ENCODE results near the gene TRPM3.

TRPM3 gene

DNA sequence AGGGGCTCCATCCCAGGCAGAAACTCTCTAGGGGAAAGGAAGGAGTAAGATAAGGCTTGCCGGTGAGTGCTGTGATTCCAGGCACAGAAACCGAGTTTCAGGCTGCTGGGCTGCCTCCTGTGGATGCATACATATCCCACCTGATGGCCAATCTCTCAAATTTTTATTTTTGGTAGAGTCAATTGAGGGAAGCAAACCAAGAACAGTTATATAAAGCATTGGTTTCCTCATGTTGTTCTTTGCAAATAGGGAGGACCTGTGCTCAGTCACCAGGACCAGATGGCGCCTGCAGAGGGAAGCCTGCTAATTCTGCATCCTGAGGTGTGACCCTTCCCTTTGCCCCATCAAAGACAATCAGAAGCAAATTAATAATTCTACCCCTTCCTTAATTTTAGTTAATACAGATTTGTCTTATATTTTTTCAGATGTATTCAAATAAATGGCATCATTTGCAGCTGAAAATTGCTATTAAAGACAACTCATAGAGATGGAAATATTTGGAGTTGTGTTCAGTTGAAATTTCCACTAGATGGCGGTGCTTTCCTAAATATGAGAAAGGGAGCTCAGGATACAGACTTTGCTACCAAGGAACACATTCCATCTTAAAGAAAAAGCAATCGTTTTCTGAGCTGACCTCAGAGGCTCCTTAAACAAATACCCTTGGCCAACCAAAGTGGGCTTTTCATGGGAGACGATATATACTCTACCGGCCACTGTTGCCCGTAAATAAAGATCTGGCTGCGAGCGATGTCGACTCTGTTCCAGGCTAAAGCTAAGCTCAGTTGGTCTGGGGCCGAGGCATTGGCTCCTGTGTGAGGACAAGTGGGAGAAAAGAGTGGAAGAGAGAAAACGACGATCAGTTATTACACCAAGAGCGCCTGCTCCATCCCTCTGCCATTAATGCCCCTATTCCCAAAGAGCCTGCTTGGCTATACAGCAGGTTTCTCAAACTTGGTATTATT, 481.3 kb downstream of the TRPM3 start:
- peak; percentile 66 for DNase-seq

DNA sequence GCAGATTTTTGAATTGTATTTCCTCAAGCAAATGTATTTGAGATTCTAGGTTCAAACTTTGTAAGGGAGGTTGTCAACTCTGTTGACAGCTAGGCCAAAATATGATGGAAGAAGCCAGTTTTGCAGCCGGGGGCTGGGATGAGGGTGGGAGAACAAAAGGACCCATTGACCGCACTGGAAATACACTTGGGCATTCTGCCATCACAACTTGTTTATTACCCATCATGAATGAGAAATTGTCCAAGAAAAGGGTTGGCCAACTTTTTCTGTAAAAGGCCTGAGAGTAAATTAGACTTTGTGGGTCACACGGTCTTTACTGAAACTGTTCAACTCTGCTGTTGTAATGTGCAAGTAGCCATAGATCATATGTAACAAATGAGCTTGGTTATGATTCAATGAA, 485.6 kb downstream of the TRPM3 start:
- peak; percentile 9 for DNase-seq

DNA sequence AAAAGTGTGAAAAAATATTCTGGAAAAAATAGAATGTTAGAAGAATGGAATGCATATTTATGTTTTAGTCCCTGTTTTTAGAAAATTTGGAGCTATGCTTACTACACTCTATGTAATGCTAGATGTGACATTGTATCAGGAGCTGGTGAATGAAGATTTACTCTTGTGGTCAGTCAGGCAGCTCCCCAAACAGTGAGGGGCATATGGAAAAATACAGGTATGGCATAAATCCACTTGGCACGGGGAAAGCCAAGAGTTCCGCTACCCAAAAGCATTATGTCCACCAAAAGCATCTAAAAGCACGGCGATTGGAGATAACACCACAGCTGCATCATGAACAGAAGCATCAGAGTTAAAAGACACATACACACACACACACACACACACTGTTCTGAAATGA, 486.7 kb downstream of the TRPM3 start:
- DNase-seq: no peak

DNA sequence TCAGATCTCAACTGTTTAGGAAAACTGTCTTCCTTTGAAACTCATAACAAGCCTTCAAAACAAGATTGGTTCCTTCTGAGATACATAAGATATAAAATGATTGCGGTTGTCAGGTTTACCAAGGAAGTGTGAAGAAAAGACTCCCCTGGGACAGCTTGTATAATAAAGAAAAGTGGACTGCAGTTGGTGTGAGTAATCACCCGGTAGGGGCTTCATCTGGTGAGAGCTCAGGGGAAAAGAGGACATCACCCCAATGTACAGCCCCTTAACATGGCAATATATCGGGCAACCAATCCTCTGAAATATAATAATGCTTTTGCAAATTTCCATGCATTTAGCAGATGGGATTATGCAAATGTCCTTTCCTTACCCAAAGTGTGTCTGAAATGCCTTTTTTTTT, 490.4 kb downstream of the TRPM3 start:
- DNase-seq: no peak

DNA sequence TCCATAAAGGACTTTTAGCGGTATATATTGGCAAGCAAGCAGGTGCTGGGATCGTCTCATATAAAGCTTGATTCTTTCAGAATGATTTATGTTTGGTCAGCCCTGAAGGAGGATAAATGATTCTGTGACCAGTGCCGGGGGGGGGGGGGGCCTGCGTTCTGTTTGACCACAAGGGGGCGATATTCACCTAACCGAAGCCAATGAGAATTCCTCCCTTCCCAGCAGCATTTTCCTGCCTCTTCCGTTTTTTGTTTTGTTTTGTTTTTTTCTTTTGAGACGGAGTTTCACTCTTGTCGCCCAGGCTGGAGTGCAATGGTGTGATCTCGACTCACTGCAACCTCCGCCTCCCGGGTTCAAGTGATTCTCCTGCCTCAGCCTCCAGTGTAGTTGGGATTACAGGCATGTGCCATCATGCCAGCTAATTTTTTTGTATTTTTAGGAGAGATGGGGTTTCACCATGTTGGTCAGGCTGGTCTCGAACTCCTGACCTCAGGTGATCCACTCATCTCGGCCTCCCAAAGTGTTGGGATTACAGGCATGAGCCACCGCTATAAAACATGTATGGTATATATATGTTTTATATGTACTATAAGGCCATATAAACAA, 492.2 kb downstream of the TRPM3 start:
- DNase-seq: peak; percentile 53

DNA sequence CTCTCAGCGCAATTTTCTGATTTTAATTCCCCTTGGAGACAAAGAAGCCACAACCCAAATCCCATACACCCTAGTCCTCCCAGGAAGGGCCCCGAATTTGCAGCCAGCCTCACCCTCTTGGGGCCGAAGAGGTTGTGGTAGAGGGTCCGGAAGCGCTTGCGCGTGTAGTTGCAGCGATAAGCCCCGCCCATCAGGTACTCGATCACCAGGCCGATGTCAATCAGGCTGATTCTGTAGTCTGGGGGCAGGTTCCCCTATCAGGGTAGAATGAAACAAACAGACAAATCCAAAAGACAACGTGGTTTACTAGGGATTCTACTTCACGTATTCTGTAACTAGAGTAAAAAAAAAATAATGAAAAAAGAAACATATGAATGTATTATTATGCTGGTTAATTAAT, 496.3 kb downstream of the TRPM3 start:
- DNase-seq: no peak

DNA sequence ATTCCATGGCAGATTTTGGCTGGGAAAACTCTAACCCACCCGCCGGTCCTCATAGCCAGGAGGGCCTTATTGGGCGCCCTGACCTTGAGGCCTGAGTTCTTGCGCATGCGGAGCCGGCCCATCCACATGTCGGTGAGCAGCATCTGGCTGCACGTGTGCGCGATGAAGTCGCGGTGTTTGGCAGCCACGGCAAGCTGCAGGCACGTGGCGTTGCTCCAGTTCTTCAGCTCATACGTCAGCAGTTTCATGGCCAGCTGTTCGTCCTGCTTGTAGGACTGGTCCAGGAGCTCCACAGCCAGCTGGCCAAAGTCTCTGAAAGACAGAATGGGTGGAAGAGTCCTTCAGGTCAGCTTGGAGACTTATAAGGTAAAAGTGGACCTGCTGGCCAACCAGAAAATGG, 502.6 kb downstream of the TRPM3 start:
- DNase-seq: no peak

DNA sequence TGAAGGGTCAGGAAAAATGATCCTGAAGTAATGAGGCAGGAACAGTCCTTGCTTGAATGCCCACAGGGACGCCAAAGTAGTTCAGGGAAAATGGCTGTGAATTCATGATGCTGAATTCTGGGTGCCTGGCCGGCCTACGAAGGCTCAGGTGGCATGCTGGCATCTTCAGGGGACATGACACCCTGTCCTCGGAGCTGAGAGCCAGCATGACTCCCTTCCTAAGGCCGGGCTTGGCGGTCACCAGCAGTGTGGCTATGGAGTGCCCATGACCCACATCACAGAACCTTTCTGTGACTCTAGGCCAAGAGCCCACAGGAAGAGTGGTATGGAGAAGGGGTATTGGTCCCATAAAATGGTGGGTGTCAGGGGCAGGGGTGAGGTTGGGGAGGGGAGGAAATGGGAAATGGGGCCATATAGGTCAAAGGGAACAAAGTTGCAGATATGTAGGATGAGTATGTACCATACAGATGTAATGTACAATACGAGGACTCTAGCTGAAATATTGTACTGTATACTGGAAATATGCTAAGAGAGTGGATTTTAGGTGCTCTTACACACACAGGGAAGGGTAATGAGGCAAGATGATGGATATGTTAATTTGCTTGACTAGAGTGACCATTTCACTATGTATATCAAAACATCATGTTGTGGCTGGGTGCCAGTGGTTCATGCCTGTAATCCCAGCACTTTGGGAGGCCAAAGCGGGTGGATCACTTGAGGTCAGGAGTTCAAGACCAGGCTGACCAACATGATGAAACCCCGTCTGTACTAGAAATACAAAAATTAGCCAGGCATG, 504.2 kb downstream of the TRPM3 start:
- DNase-seq: no peak

DNA sequence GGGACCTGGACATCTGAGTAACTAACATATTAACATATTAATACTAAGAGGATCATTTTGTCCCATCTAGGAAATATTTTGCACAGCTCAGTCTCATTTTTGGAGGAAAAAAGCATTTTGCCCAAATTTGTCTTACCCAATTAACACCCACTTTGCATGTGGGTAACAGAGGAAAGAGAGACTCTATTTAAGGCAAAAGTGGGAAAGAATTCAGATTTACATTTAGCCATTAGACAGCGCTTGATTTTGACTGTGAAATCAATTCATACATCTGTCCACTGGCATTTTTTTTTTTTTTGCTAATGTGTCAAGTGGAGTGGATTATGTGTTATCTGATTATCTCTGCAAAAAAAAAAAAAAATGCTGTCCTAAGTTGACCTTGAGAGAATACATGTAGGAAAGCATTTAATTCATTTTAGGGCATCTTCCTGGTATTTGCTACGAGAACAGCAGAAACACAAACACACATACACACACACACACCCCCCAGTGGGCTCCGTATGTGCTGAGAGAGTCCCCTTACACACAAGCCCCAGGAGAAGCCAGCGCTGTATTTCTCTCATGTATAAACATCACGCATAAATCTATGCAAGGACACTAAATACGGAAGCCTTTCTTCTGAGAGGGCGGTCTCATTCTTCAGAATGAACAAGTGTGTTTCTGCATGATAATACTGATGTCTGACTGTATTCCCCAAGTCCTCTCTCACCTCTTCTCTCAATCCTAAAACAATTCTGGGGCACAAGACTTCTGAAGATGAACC, 505.0 kb downstream of the TRPM3 start:
- no peak for DNase-seq

DNA sequence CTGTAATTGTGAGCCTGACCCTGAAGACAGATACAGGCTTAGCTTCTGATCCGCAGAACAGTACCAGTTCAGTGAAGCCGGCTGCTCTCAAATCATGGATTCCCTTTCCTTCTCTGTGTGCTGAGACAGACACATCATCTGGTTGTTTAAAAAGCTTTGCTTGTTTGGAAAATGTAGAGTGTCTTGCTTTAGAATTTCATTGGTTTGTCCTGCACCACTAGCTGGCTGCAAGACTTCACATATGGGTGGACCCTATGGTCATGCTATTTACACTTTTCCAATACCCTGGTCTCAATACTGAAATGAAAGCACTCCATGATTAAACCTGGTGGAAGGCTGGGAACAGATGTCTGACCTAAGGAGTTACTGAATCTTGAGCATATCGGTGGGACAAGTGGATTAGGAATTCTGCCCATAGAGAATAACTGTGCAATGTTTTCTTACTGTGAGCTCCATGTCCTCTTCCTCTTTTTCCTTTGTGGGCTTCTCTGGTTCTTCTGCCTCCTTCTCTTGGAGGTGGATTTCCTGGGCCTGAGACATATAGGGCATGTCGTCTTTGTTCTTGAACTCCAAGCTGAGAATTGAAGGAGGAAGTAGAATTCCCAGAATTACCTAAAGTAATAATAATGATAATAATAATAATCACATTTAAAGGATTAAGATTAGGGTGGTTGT, 505.8 kb downstream of the TRPM3 start:
- no peak for DNase-seq

DNA sequence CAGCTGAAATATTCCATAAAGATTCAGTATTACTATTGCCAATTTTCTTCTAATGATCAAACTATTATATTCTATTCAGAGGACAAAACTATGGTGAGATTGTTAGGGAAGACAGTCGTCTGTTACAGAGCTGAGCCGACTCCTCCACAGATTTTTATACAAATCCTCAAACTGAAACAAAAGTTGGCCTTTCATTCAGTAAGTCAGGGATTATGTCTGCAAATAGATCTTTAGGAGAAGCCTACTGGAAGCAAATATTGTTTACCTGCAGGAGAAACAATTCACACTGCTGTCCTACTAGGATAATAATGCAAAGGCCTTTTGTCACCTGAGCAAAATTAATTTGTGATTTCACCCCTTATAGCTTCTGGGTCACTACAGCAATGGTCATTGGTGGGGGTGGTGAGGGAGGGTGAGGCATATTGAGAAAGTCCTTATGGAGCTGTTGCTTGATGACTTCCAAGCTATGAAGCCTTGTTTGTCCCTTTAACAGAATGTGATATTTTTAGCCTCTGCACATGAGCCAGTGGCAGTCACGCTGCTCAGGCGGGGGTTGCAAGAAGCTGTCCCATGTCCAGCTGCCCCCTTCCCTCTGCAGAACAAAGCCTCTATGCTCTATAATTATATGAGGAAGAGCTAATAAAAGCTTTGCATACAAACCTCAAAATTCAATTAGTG, 506.5 kb downstream of the TRPM3 start:
- DNase-seq: no peak

DNA sequence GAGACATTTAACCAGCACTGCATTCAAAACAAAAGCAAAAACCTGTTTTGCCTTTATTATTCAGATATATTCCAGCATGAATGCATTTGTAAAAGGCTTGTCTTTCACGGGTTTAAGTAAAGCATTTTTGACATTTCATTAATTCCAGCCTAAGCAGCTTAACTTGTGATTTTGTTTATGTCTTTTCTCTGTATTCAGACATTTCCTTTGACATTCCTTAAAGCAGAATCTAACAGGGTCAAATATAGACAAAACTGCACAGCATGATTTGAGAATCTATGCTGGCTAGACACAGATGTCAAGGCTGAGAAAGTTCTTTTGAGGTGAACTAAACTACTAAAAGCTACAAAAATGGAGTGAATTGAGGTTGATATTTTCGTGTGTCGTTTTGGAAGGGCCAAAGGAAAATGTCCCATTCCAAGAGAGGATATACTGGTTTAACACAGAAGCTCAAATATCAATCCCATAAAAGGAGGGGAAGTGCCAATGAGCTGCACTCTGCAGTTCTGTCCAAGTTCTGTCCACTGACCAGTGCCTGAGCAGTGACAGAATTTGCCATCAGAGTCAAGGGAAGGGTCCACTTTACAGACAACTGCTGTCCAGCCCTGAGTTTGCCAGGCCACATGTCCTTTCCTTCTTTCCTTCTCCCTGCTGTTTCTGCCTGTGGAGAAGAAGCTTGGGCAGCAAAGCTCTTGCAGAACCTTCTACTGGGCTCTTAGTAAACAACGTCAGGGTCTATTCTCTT, 508.2 kb downstream of the TRPM3 start:
- DNase-seq: no peak

DNA sequence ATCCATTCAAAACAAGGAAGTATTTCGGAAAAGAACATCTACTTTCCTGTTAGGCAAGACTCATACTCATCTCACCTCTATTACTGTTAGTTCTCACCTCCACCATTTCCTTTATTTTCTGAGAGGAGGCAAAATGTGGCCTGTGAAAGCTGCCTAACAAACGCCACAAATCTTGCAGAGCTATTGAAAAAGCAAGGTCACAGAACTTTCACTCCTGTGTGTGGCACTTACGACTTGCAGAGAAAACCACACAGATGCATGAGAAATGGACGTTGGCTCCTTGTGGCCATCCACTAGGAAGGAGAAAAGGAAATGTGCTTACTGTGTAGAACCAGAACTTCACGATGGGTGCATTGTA, 511.2 kb downstream of the TRPM3 start:
- DNase-seq: no peak

DNA sequence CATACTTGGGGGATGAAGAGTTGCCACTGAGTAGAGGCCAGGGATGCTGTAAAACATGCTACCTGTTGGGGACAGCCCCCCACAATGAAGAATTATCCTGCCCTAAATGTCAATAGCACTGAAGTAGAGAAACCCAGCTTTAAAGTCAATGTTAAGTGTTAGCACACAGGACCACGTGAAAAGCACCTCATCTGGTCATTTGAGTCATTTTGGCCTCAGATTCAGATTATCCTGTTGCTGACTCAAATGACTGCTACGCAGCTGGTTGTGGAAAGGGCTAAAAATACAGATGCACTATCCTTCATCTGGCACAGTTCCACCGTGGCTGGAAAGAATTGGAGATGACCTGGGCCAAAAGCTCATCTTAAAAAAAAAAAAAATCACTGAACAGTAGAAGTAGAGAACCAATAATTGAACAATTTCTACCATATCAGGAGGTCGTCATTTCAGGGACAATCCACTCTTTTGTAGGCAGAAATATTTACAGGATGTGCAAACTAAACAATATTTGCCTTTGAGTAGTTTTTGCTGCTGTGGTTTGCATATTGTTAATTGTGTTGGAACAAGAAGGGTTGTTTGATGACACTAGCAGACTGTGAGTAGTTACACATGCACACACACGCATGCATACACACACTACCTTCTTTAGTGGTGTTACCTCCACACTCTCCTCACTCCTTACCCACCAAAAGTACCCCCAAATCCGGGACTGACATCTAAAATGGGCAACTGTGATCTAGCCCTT, 511.7 kb downstream of the TRPM3 start:
- no peak for DNase-seq

DNA sequence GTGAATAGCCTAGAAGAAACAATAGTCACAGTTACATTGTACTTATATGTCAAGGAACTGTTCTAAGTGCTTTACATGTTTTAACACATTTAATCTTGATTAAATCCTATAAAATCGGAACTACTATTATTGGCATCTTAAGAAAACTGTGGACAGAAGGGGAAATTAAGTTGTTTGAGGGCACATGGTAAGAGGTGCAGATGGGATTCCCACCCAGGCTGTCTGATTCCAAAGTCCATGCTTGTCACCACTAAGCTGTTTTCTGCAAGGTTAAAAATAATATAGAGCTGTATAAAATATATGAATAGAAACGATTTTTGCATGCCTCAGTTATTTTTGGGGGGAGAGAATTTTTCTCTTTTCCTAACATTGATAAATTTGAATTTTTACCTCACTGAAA, 512.4 kb downstream of the TRPM3 start:
- no peak for DNase-seq

DNA sequence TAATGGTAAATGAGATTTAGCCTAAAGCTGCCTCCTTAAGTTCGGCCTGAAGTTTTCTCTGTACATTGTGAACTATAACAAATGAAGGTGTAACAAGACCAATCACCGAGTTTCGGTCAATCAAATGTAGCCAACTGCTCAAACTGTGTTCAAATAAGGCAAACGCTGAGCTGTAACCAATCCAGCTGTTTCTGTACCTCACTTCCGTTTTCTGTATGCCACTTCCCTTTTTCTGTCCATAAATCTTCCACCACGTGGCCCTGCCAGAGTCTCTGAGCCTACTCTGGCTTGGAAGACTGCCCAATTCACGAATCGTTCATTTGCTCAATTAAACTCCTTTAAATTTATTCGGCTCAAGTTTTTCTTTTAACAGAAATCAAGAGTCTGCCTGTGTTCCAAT, 513.5 kb downstream of the TRPM3 start:
- no peak for DNase-seq

DNA sequence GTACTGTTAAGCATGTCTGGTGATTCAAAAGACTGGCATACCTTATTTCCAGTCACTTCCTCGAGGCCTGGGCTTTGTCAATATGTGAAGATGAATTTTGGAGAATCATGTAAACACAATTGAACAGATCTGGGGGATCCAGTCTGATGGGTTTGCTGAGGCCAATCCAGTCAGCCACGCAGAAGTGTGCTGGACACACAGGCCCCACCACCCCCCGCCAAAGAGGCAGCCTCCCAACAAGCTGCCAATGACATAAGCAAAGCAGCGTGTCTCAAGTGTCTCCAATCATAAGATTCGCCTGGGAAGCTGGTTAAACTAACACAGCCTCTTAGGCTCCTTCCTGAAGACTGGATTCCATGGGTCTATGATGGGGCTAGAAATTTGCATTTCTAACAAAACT, 514.1 kb downstream of the TRPM3 start:
- DNase-seq: peak; percentile 47

DNA sequence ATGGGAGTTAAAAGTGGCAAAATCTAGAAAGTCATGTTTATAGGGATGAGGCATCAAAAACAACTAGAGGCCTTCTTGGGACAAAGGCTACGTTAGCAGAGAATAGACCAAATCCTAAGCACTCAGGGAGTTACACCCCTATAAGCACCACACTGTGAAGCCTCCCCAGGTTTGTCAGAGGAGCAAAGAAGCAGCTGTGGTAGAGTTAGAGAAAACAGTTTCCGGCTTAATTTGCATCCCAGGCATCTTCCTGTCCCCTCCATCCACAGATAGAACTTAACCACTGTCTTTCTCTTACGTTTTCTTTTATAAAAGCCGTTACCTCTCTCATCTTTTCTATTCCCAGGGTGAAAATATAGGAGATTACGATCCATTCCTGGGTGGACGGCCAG, 518.4 kb downstream of the TRPM3 start:
- DNase-seq: no peak

DNA sequence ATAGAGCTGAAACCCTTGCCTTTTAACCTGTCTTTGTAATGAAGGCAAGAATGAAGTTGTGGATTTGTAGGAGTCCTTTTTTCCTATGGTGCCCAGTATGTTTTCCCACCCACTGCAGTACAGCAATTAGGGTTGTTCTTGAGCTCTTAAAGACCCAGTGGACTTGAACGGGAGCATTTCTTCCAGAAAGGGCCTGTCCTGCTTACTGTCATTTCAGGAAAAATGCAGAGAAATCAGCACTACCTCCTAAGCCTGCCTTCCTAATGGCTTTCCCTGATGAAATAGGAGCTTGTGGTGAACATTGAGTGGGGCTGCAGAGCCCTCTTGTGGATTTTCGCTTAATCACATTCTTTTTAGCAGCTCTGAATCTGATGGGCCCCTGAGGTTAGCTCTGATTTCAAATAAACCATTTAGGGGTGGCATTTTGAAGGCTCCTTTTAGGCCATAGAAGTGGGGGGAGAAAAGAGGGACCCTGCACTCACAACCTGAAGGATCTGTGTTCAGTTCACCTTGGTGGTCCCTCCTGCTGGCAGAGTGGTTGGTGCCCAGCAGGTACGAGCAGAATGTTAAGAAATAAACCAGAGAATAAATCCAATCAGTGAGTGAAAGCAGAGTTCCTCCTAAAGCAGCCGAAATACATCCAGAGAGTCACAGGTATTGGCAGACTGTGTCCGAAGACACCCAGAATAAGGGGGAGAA, 519.0 kb downstream of the TRPM3 start:
- peak; percentile 79 for DNase-seq

Measured in DMS53 (cell line).